Spinal cord (tissue), 10 donors: ENCODE results near the gene LRP1. TPM values are rescaled to one million over a fixed set of nuclear protein-coding genes. Genes with fewer than 3 reads are reported as not detected.

Experiments used
- DNase-seq, 6 donors: peaks; one replicate each; pipeline versions ENCODE4 v3.0.0 to v3.0.0-alpha.2; 2013 to 2015; ENCODE audit warnings: low spot score in 6 of 6, low read depth in 4 of 6
- H3K27ac ChIP-seq: one replicate; pipeline ENCODE4 v1.5.1; 2013; ENCODE audit warnings: low read depth, low read length, control low read depth
- H3K27me3 ChIP-seq: one replicate; pipeline ENCODE4 v1.6.1; 2013; ENCODE audit warnings: low read length; ENCODE audit not compliant: control insufficient read depth, insufficient read depth
- H3K36me3 ChIP-seq: one replicate; pipeline ENCODE4 v1.6.1; 2013; ENCODE audit warnings: low read length; ENCODE audit not compliant: control insufficient read depth, insufficient read depth
- H3K4me1 ChIP-seq: one replicate; pipeline ENCODE4 v1.6.1; 2013; ENCODE audit warnings: low read length; ENCODE audit not compliant: control insufficient read depth, insufficient read depth
- H3K4me3 ChIP-seq: one replicate; pipeline ENCODE4 v1.5.1; 2013; ENCODE audit warnings: low read depth, low read length, control low read depth
- H3K9me3 ChIP-seq: one replicate; pipeline ENCODE4 v1.6.1; 2013; ENCODE audit warnings: low read length; ENCODE audit not compliant: control insufficient read depth, insufficient read depth
- WGBS: methylation state at CpG from one replicate; pipeline ENCODE4 v1.1.5; 2013; ENCODE audit warnings: missing lambda C conversion rate; ENCODE audit not compliant: insufficient coverage; 5-methylcytosine and 5-hydroxymethylcytosine counted together
- polyA plus RNA-seq, 2 donors: library from polyadenylated mRNA; unstranded; fragments of 120-200 nt; gene quantifications; one replicate each; pipeline ENCODE4 v1.2.1, GENCODE V29; 2013; ENCODE audit not compliant: insufficient read length in 2 of 2
- total RNA-seq, 2 donors: library from RNA; depleted of rRNA in 1 of 2; stranded (reverse); fragments of 120-200 nt in 1 of 2; fragments of >200 nt in 1 of 2; gene quantifications; one replicate each; pipeline versions ENCODE4 v1.2.3 to v1.2.4, GENCODE V29; 2013 to 2014
- donor health status: healthy.

Gene LRP1
- total and polyA plus RNA-seq, 4 donors = 182 to 319 (median 239) TPM

DNA sequence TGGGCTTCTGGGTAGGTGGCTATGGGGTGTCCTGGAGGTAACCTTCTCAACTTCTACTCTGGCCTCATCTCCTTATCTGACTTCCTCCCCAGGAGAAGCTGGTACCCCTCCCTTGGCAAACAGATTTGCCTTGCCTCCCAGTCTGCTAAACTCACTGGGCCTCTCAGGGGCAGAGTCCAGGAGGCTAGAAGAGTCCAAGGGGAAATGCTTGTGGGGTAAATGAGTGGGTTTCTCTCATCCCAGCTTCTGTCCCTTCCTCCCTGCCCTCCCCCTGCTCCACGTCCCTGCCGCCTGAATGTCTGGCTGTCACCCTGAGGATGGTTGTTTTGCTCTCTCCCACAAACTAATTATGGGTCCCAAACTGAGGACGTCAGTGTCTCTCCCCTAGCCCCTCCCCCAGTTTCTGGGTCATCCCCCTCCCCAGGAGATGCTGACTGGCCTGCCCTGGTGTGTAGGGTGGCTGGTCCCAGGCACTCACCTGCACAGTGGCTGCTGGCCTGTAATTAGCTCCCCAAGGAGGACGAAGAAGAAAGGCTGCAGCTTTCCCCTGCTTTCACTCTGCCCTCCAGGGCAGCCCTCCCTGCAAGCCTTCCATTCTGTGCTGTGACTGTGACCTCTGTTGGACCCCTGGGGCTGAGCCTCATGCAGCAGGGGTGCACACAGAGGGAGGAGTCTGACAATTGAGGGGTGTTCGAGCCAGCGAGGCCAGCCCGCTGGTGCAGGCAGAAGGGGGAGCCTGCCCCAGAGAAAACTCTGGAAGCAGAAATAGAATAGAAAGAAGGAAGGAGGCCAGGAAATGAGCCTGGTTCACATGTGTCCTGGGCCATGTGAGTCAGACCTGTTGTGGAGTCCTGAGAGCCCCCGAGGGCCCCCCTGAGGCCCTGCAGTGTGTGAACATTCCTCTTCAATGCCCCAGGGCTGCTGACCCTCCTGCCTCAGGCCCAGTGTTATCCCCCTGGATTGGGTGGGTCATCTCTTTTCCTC lies 19.0 kb downstream of the LRP1 start, which contains the start of gene LRP1-AS:
Gene LRP1-AS (minus strand): TSS at position 659 of the 984 bp plus-strand sequence.
- Histone ChIP-seq H3K27me3 (no peaks in the 10 kb centered on the region), H3K27ac (peak within 1 kb of the TSS; percentile 61), H3K9me3 (no peaks in the 10 kb centered on the region), H3K36me3 (peaks cover 93% of the 10 kb centered on the region), H3K4me1 (peaks cover 84% of the 10 kb centered on the region), H3K4me3 (no peak within 1 kb of the TSS)
- no peak for DNase-seq
- WGBS = 54% methylated on average over 4 of the region's 8 CpGs

DNA sequence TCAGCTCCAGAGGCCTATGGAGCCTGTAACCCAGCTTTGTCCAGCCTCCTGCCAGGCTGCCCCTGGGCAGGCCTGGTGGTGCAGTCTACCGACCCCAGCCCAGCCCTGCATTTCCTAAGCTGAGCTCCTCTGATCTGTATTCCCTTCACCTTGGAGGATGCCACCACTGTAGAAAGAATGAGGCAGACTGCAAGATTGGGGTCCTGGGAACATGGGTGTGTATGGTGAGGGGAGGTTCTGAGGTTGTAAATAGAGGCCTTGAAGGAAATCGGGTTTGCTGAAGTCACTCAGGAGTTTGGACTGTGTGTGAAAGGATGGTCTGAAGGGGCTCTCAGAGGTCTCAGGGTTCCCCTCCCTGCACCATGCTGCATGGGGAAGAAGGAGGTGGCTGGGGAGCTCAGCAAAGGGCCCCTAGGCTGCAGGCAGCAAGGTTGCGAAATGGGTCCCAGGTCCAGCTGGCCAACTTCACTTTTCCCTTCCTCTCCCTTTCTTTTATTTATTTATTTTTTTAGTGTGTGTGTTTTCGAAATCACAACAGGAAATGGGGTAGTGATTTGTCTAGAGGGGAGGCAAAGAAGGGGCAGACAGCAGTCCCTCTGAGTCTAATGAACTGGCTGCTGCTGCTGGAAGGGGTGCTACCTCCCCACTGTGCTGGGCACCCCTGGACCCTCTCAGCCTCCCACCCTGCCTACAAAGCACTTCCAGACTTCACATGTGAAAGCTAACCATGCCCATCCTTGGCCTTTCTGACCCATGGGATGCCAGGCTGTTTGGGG lies 20.4 kb downstream of the LRP1 start:
- Histone ChIP-seq H3K27ac (peak overlapping the region; percentile 61), H3K27me3 (no peaks in the 10 kb centered on the region), H3K4me1 (peaks cover 83% of the 10 kb centered on the region), H3K36me3 (peaks cover 88% of the 10 kb centered on the region), H3K9me3 (no peaks in the 10 kb centered on the region), H3K4me3 (no peak overlapping the region)
- 67% methylated on average over 1 of the region's 4 CpGs for WGBS
- no peak for DNase-seq

DNA sequence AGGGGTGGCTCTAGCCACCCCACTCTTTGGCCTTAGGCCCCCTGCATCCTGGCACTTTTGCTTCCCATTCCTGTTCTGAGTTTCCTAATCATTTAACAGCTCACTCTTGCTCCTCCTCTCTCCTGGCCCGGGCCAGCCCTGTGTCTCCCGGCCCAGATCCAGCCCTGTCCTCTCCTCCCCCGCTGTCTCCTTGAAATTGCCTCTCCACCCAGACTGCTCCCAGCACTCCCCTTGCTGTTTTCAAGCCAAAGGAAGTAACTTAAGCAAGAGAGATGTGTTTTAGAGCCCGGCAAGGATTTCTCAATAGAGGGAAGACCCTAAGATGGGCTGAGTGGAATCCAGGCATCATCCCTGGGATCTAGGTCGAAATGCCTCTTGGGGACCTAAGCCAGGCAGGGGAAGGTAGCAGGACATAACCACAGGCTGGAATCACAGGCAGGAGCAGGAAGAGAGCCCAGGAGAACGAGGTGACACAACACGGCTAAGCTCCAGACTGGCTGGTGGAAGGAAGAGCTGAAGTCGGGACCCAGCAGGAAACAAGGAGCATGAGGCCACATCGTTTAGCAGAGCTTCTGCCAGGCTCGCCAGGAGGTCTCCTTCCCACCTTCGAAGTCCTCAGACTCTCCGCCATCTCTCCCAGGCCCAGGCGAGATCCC lies 21.1 kb downstream of the LRP1 start:
- Histone ChIP-seq H3K27ac (peak overlapping the region; percentile 61), H3K4me3 (no peak overlapping the region), H3K36me3 (peaks cover 92% of the 10 kb centered on the region), H3K4me1 (peaks cover 80% of the 10 kb centered on the region), H3K27me3 (no peaks in the 10 kb centered on the region), H3K9me3 (no peaks in the 10 kb centered on the region)
- DNase-seq = peak in 1 of 6 donors; percentile 72
- WGBS = 58% methylated on average over 12 of the region's 13 CpGs

DNA sequence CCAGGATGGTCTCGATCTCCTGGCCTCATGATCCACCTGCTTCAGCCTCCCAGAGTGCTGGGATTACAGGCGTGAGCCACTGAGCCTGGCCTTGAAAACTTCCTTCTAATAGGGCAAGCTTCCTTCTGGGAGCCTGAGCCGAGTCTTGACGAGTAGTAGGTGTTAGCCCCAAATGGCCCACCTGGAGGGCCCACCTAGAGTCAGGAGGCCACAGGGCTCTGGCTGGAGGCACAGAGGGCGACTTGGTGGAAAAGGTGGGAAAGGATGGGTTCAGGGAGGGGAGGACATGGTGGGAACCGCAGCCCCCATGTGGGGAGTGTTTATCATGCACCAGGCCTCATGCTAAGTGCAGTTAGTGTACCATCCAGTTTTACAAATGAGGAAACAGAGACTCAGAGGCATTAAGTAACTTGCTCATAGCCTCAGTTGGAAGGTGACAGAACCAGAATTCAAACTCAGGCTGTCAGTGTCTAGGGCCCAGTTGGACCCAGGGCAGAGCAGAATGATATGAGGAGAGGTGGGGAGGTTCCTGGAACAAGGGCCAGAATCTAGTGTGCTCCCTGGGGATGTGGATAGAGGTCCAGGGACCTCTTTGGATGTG lies 22.2 kb downstream of the LRP1 start:
- H3K4me3 ChIP-seq = no peak overlapping the region
- WGBS = 90% methylated on average over 6 of the region's 6 CpGs
- no peaks in the 10 kb centered on the region for H3K27me3 ChIP-seq
- H3K36me3 ChIP-seq = peaks cover 88% of the 10 kb centered on the region
- H3K27ac ChIP-seq = peak overlapping the region; percentile 82
- no peaks in the 10 kb centered on the region for H3K9me3 ChIP-seq
- peaks cover 73% of the 10 kb centered on the region for H3K4me1 ChIP-seq
- DNase-seq = no peak

DNA sequence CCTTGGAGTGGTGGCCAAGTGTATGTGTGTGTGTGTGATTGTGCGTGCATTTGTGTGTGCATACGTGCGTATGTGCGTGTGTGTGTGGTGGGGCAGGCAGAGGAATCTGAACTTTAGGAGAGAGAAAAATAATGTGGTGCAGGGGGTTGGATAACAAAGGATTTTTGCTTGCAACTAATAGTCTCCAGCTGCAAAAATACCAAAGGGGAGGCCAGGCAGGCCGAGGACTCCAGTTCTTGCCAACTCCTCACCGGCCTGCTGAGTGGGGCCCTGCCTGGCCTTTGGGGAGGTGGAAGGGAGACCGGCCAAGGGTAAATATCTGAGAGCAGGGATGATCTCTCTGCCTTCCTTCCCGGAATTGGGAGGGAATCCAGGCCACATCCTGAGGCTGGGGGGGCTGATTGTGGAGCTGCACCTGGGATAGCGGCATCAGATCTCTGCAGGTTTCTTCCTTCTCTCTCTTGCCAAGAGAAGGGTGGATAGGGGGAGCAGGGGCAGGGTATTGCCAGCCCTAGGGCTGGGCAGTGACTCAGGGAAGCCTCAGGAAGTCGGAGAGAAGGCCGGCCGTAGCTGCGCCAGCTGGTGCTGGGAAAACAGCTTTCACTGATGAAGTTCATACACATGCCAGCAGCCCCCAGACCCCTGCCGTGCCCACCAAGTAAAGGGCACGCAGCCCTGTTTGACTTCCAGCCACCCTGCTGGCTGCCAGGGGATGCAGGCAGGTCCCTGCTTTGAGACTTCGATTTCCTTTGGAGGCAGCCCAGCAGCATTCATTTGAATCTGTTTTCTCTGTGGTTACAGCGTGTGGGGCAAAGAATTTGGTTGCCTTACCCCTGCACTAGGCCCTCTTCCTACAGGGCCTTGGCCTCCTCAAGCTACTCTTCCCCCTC lies 23.7 kb downstream of the LRP1 start:
- Histone ChIP-seq H3K4me3 (no peak overlapping the region), H3K27ac (peak overlapping the region; percentile 82), H3K4me1 (peaks cover 60% of the 10 kb centered on the region), H3K36me3 (peaks cover 88% of the 10 kb centered on the region), H3K9me3 (no peaks in the 10 kb centered on the region), H3K27me3 (no peaks in the 10 kb centered on the region)
- peak in 3 of 6 donors; percentile 46 to 87 (median 62) for DNase-seq
- 35% methylated on average over 12 of the region's 17 CpGs for WGBS

DNA sequence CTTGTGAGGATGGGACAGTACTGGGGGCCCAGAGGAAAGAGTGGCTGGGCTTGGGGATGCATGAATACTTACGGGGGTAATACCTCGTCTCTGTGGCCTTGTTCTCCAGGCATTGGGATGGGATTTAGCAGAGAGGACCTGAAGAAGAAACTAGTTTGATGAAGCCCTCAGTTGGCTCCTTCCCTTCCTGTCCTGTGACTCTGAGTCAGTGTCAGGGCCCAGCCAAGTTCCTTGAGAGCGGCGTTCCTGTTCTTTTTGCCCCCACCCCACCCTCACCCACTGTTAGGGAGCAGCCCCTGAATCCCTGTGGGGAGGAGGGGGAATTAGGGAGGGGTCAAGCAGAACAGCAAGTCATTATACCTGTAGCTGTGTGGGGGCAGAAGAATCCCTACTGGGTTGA lies 24.4 kb downstream of the LRP1 start:
- Histone ChIP-seq H3K27ac (peak overlapping the region; percentile 82), H3K36me3 (peaks cover 88% of the 10 kb centered on the region), H3K4me3 (no peak overlapping the region), H3K27me3 (no peaks in the 10 kb centered on the region), H3K4me1 (peaks cover 53% of the 10 kb centered on the region), H3K9me3 (no peaks in the 10 kb centered on the region)
- DNase-seq = no peak
- 32% methylated on average over 2 of the region's 4 CpGs for WGBS

DNA sequence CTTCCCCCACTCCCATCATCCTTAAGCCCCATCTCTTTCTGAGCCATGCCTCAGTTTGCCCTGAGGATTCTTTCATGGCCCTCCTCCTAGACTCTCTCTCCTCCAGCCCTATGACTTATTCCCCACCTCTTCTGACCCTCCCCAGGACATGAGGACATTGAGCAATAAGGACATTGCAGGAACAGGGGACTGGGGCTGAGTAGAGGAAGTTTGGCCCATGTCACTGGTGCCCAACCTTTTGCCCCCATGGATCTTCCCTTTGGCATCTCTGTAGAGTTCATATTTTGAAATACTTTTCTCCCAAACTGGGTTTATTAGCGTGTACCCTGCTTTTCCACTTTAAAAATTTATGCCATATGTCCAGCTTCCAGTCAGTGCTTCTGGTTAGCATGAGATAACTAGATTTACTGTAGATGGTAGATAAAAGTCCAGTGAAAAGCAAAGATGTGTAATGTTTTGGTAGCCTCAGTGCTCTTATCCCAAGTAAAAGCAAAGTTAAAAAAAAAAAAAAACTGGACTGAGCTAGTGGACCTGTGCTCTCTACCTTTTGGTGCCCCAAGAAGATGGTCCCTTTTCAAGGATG lies 25.2 kb downstream of the LRP1 start:
- Histone ChIP-seq H3K27me3 (no peaks in the 10 kb centered on the region), H3K4me1 (peaks cover 53% of the 10 kb centered on the region), H3K9me3 (no peaks in the 10 kb centered on the region), H3K4me3 (no peak overlapping the region), H3K36me3 (peaks cover 90% of the 10 kb centered on the region), H3K27ac (peak overlapping the region; percentile 82)
- WGBS = no CpG with 5 or more reads among the region's 1 CpG
- DNase-seq = no peak

DNA sequence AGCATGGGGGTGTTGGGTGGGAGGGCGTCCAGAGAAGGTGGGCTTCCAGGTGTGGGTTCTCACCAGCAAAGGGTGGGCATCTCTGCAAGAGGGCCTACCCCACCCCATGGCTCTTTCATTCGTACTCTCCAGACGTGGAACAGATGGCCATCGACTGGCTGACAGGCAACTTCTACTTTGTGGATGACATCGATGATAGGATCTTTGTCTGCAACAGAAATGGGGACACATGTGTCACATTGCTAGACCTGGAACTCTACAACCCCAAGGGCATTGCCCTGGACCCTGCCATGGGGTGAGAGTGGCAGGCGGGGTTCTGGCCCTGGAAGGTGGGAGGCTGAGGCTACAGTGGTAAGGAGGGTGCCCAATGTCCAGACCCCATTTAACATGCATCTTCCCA lies 25.8 kb downstream of the LRP1 start:
- H3K27ac ChIP-seq = no peak overlapping the region
- H3K4me1 ChIP-seq = peaks cover 53% of the 10 kb centered on the region
- DNase-seq = no peak
- no peak overlapping the region for H3K4me3 ChIP-seq
- no peaks in the 10 kb centered on the region for H3K9me3 ChIP-seq
- 100% methylated on average over 4 of the region's 6 CpGs for WGBS
- no peaks in the 10 kb centered on the region for H3K27me3 ChIP-seq
- H3K36me3 ChIP-seq = peaks cover 90% of the 10 kb centered on the region
